ENCODE measurements around the gene PCDHGB2.

- TF ChIP-seq REST (IDR thresholded peaks at IDR 0.05; ENCODE audit: insufficient read depth in 1 of 2, low read depth in 2 of 2, low read length in 2 of 2) (no peak), POLR2AphosphoS5 (IDR thresholded peaks at IDR 0.05; ENCODE audit: low read depth, low read length) (no peak), TAF1 (IDR thresholded peaks at IDR 0.05; ENCODE audit: borderline replicate concordance, insufficient read depth, low read length) (no peak), SIN3A (IDR thresholded peaks at IDR 0.05; ENCODE audit: borderline replicate concordance, insufficient read depth, low read length) (no peak), FOXP2 (optimal IDR thresholded peaks at IDR 0.05; ENCODE audit: borderline replicate concordance, extremely low read depth, extremely low read length, insufficient read depth) (no peak)
Measured at GRCh38 chr5:141354900-141355469, 4.8 kb upstream of the PCDHGB2 start, which contains the start of gene PCDHGA4.
